ENCODE measurements around the gene GPC5.
"Not testable (repeated sequence)": the region's sequence is repeated elsewhere in the genome, so short reads cannot be mapped to it uniquely, and the experiment has no call there.

The GPC5 gene

GRCh38 chr13:91878491-91878890 lies 480.1 kb downstream of the GPC5 start:
- no peak for DNase-seq (ENCODE audit: low spot score)

GRCh38 chr13:91879360-91879759 lies 480.9 kb downstream of the GPC5 start:
- no peak for DNase-seq (ENCODE audit: low spot score)

GRCh38 chr13:91882918-91883317 lies 484.5 kb downstream of the GPC5 start:
- no peak for DNase-seq (ENCODE audit: low spot score)

- no peak for DNase-seq (ENCODE audit: low spot score)
Observed at GRCh38 chr13:91889641-91890040, 491.2 kb downstream of the GPC5 start.

GRCh38 chr13:91891141-91891540 lies 492.7 kb downstream of the GPC5 start:
- no peak for DNase-seq (ENCODE audit: low spot score)

GRCh38 chr13:91893040-91893439 lies 494.6 kb downstream of the GPC5 start:
- no peak for DNase-seq (ENCODE audit: low spot score)

- no peak for DNase-seq (ENCODE audit: low spot score)
Observed at GRCh38 chr13:91894316-91894715, 495.9 kb downstream of the GPC5 start.

- DNase-seq (ENCODE audit: low spot score), result no peak
Observed at GRCh38 chr13:91896547-91896946, 498.1 kb downstream of the GPC5 start.

- not testable (repeated sequence) for DNase-seq (ENCODE audit: low spot score)
Observed at GRCh38 chr13:91898986-91899385, 500.6 kb downstream of the GPC5 start.

GRCh38 chr13:91902291-91902690 lies 503.9 kb downstream of the GPC5 start:
- DNase-seq (ENCODE audit: low spot score), result no peak

- DNase-seq (ENCODE audit: low spot score), result no peak
Observed at GRCh38 chr13:91904005-91904404, 505.6 kb downstream of the GPC5 start.

- DNase-seq (ENCODE audit: low spot score), result no peak
Observed at GRCh38 chr13:91904597-91904996, 506.2 kb downstream of the GPC5 start.

- DNase-seq (ENCODE audit: low spot score), result no peak
Observed at GRCh38 chr13:91907398-91907797, 509.0 kb downstream of the GPC5 start.

- DNase-seq (ENCODE audit: low spot score), result no peak
Observed at GRCh38 chr13:91909617-91910016, 511.2 kb downstream of the GPC5 start.

GRCh38 chr13:91922969-91923592 lies 524.7 kb downstream of the GPC5 start:
- no peak for DNase-seq (ENCODE audit: low spot score)

- no peak for DNase-seq (ENCODE audit: low spot score)
Observed at GRCh38 chr13:91930687-91931086, 532.3 kb downstream of the GPC5 start.

GRCh38 chr13:91934354-91934753 lies 535.9 kb downstream of the GPC5 start:
- no peak for DNase-seq (ENCODE audit: low spot score)

- DNase-seq (ENCODE audit: low spot score), result peak; percentile 3
Observed at GRCh38 chr13:91946498-91947070, 548.2 kb downstream of the GPC5 start.

GRCh38 chr13:91948736-91949135 lies 550.3 kb downstream of the GPC5 start:
- DNase-seq (ENCODE audit: low spot score), result no peak

GRCh38 chr13:91950803-91951202 lies 552.4 kb downstream of the GPC5 start:
- no peak for DNase-seq (ENCODE audit: low spot score)

GRCh38 chr13:91955546-91956355 lies 557.3 kb downstream of the GPC5 start:
- DNase-seq (ENCODE audit: low spot score), result no peak

GRCh38 chr13:91960947-91961346 lies 562.5 kb downstream of the GPC5 start:
- no peak for DNase-seq (ENCODE audit: low spot score)

- DNase-seq (ENCODE audit: low spot score), result no peak
Observed at GRCh38 chr13:91962946-91963345, 564.5 kb downstream of the GPC5 start.
